ENCODE measurements around the gene ARMC6.

DNA sequence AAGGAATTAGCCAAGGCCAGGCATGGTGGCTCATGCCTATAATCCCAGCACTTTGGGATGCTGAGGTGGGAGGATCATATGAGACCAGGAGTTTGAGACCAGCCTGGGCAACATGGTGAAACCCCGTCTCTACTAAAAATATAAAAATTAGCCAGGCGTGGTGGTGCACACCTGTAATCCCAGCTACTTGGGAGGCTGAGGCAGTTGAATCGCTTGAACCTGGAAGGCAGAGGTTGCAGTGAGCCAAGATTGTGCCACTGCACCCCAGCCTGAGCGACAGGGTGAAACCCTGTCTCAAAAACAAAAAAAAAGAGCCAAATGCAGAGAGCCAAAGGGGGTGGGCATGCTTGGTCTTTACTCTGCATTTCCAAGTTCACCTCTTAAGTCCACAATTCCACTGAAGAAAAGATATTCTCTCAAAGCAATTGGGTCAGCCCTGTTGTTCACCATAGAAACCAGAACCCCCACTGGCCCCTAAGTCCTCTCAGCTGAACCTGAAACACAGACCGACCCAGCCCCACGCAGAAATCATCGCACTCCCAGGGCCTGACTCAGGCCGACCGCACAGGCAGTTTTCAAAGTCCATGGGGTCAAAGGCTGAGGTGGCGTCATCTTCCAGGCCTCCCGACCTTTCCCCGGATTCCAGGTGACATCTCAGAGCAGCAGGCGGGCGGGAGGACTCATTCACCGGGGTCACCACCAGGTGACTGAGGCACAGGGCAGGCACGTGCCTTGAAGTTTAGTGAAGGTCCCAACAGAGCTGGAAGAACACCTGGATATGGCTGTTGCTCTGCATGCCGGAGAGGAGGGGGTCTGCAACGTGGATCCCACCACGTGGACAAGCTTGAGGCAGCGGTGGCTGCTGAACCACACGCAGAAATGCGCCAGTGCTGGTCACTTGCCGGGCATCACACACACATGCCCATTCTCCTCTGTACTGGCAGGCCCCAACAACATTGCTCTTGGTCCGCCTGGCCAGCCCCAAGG is 63.5 kb downstream of the ARMC6 start:
- TF ChIP-seq EGR1 (IDR thresholded peaks at IDR 0.05; ENCODE audit: low read depth in 2 of 2) (no peak), FOXA1 (IDR thresholded peaks at IDR 0.05) (peak; percentile 63)
- TF ChIP-seq, protein P1, sequence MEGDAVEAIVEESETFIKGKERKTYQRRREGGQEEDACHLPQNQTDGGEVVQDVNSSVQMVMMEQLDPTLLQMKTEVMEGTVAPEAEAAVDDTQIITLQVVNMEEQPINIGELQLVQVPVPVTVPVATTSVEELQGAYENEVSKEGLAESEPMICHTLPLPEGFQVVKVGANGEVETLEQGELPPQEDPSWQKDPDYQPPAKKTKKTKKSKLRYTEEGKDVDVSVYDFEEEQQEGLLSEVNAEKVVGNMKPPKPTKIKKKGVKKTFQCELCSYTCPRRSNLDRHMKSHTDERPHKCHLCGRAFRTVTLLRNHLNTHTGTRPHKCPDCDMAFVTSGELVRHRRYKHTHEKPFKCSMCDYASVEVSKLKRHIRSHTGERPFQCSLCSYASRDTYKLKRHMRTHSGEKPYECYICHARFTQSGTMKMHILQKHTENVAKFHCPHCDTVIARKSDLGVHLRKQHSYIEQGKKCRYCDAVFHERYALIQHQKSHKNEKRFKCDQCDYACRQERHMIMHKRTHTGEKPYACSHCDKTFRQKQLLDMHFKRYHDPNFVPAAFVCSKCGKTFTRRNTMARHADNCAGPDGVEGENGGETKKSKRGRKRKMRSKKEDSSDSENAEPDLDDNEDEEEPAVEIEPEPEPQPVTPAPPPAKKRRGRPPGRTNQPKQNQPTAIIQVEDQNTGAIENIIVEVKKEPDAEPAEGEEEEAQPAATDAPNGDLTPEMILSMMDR (IDR thresholded peaks at IDR 0.05; ENCODE audit: low read depth, low read length, missing input control): no peak
- TF ChIP-seq, protein P2, sequence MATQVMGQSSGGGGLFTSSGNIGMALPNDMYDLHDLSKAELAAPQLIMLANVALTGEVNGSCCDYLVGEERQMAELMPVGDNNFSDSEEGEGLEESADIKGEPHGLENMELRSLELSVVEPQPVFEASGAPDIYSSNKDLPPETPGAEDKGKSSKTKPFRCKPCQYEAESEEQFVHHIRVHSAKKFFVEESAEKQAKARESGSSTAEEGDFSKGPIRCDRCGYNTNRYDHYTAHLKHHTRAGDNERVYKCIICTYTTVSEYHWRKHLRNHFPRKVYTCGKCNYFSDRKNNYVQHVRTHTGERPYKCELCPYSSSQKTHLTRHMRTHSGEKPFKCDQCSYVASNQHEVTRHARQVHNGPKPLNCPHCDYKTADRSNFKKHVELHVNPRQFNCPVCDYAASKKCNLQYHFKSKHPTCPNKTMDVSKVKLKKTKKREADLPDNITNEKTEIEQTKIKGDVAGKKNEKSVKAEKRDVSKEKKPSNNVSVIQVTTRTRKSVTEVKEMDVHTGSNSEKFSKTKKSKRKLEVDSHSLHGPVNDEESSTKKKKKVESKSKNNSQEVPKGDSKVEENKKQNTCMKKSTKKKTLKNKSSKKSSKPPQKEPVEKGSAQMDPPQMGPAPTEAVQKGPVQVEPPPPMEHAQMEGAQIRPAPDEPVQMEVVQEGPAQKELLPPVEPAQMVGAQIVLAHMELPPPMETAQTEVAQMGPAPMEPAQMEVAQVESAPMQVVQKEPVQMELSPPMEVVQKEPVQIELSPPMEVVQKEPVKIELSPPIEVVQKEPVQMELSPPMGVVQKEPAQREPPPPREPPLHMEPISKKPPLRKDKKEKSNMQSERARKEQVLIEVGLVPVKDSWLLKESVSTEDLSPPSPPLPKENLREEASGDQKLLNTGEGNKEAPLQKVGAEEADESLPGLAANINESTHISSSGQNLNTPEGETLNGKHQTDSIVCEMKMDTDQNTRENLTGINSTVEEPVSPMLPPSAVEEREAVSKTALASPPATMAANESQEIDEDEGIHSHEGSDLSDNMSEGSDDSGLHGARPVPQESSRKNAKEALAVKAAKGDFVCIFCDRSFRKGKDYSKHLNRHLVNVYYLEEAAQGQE (IDR thresholded peaks at IDR 0.05): peak; percentile 90
- TF ChIP-seq, protein P3, sequence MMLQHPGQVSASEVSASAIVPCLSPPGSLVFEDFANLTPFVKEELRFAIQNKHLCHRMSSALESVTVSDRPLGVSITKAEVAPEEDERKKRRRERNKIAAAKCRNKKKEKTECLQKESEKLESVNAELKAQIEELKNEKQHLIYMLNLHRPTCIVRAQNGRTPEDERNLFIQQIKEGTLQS (IDR thresholded peaks at IDR 0.05): peak; percentile 98
